Measurements from ENCODE around the gene S100A2. TPM values are rescaled to one million over a fixed set of nuclear protein-coding genes. Genes with fewer than 3 reads are reported as not detected.

S100A2 gene
- total RNA-seq, 1 experiment from 2014 or later = 147 TPM

- peaks cover 23% of the 10 kb centered on the region for H3K36me3 ChIP-seq (ENCODE audit: low read depth)
- H3K4me1 ChIP-seq (replicated peaks; ENCODE audit: insufficient read depth) = peaks cover 52% of the 10 kb centered on the region
- no peaks in the 10 kb centered on the region for H3K9me2 ChIP-seq (ENCODE audit: insufficient read depth)
- no peaks in the 10 kb centered on the region for H3K9me3 ChIP-seq (ENCODE audit: insufficient read depth, low read depth)
- H3K4me3 ChIP-seq = peak overlapping the region; percentile 56
- intact Hi-C loops (cut with micrococcal nuclease; ENCODE audit: unreplicated experiment) = loop anchor here (1.0 kb wide), 7 partner anchors 18 to 93 kb away; partner anchors contain the start of genes CHTOP and S100A13
- ChIA-PET POLR2A (ENCODE audit: unreplicated experiment) (interaction anchor here (0.6 to 1.6 kb wide), 4 partner anchors 19 to 1818 kb away, joined by 3 to 12 read pairs (median 6); partner anchors contain the start of genes CHTOP, S100A13 and TDRKH), CTCF (no interaction called here)
- BruUV-seq (replicated peaks) = no TSS peak
- peak overlapping the region; percentile 96 for H3K27ac ChIP-seq
- DNase-seq = peak; percentile 94 to 98
- H3K4me2 ChIP-seq = peak overlapping the region; percentile 84
- H3K27me3 ChIP-seq (ENCODE audit: insufficient read depth, low read depth) = no peaks in the 10 kb centered on the region
- H3F3A ChIP-seq (ENCODE audit: insufficient read depth, low read depth) = peaks cover 72% of the 10 kb centered on the region
- TF ChIP-seq, protein P1, sequence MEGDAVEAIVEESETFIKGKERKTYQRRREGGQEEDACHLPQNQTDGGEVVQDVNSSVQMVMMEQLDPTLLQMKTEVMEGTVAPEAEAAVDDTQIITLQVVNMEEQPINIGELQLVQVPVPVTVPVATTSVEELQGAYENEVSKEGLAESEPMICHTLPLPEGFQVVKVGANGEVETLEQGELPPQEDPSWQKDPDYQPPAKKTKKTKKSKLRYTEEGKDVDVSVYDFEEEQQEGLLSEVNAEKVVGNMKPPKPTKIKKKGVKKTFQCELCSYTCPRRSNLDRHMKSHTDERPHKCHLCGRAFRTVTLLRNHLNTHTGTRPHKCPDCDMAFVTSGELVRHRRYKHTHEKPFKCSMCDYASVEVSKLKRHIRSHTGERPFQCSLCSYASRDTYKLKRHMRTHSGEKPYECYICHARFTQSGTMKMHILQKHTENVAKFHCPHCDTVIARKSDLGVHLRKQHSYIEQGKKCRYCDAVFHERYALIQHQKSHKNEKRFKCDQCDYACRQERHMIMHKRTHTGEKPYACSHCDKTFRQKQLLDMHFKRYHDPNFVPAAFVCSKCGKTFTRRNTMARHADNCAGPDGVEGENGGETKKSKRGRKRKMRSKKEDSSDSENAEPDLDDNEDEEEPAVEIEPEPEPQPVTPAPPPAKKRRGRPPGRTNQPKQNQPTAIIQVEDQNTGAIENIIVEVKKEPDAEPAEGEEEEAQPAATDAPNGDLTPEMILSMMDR (conservative IDR thresholded peaks at IDR 0.05) = no peak; the same call in 1 of the 2 replicates
- TF ChIP-seq EZH2 (IDR thresholded peaks at IDR 0.05; ENCODE audit: low read depth) = no peak
- H4K20me1 ChIP-seq (ENCODE audit: insufficient read depth) = no peaks in the 10 kb centered on the region
- H2AFZ ChIP-seq = peak overlapping the region; percentile 25; the same call in 1 of the 2 replicates
- H3K79me2 ChIP-seq (ENCODE audit: low read depth) = peaks cover 50% of the 10 kb centered on the region
Observed at GRCh38 chr1:153608742-153609584, 43.3 kb upstream of the S100A2 start.

- H3K4me3 ChIP-seq = peak overlapping the region; percentile 56
- H2AFZ ChIP-seq = no peak overlapping the region
- no peak for TF ChIP-seq EZH2 (IDR thresholded peaks at IDR 0.05; ENCODE audit: low read depth)
- TF ChIP-seq, protein P1 (conservative IDR thresholded peaks at IDR 0.05) = peak; percentile 22; the same call in 1 of the 2 replicates
- H3K27me3 ChIP-seq (ENCODE audit: insufficient read depth, low read depth) = no peaks in the 10 kb centered on the region
- TSS peak; percentile 11 for BruUV-seq (replicated peaks)
- H3K9me3 ChIP-seq (ENCODE audit: insufficient read depth, low read depth) = no peaks in the 10 kb centered on the region
- peaks cover 23% of the 10 kb centered on the region for H3K36me3 ChIP-seq (ENCODE audit: low read depth)
- H3K4me1 ChIP-seq (replicated peaks; ENCODE audit: insufficient read depth) = peaks cover 44% of the 10 kb centered on the region
- ChIA-PET CTCF (interaction anchor here (1.0 to 1.3 kb wide), 2 partner anchors 26 to 35 kb away, joined by 3 to 4 read pairs; partner anchors contain the start of gene CHTOP), POLR2A (ENCODE audit: unreplicated experiment) (interaction anchor here (0.6 to 1.1 kb wide), 4 partner anchors 26 to 1818 kb away, joined by 6 to 12 read pairs (median 7); partner anchors contain the start of genes CHTOP and TDRKH)
- DNase-seq = peak; percentile 94 to 96
- intact Hi-C loops (cut with micrococcal nuclease; ENCODE audit: unreplicated experiment) = loop anchor here (1.0 kb wide), 6 partner anchors 19 to 75 kb away; partner anchors contain the start of genes CHTOP and S100A13
- peak overlapping the region; percentile 96 for H3K27ac ChIP-seq
- H4K20me1 ChIP-seq (ENCODE audit: insufficient read depth) = no peaks in the 10 kb centered on the region
- H3F3A ChIP-seq (ENCODE audit: insufficient read depth, low read depth) = peaks cover 68% of the 10 kb centered on the region
- peak overlapping the region; percentile 84 for H3K4me2 ChIP-seq
- H3K79me2 ChIP-seq (ENCODE audit: low read depth) = peaks cover 48% of the 10 kb centered on the region
- H3K9me2 ChIP-seq (ENCODE audit: insufficient read depth) = no peaks in the 10 kb centered on the region
Observed at GRCh38 chr1:153608089-153608682, 42.5 kb upstream of the S100A2 start.

DNA sequence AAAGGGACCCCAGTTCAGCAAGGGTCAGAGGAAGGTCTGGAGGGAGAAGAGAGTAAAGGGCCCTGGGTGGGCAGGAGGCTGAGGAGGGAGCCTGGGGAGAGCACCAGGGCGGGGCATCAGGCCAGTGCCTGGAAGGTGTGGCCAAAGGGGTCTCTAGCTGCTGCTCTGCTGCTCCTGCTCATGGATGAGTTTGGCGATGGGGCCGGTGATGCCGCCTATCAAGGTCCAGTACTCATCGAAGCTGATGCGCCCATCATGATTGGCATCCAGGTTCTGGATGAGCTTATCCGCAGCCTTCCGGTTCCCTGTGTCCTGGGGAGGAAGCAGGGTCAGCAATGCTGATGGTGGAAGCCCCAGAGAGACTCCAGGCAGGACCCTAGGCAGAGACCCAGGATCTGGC, 41.7 kb upstream of the S100A2 start:
- Histone ChIP-seq H3K9me3 (ENCODE audit: insufficient read depth, low read depth) (no peaks in the 10 kb centered on the region), H3F3A (ENCODE audit: insufficient read depth, low read depth) (peaks cover 70% of the 10 kb centered on the region), H3K27me3 (ENCODE audit: insufficient read depth, low read depth) (no peaks in the 10 kb centered on the region), H3K9me2 (ENCODE audit: insufficient read depth) (no peaks in the 10 kb centered on the region), H3K36me3 (ENCODE audit: low read depth) (peaks cover 23% of the 10 kb centered on the region), H4K20me1 (ENCODE audit: insufficient read depth) (no peaks in the 10 kb centered on the region), H3K4me2 (peak overlapping the region; percentile 84), H3K79me2 (ENCODE audit: low read depth) (peaks cover 43% of the 10 kb centered on the region), H3K4me1 (replicated peaks; ENCODE audit: insufficient read depth) (peaks cover 45% of the 10 kb centered on the region), H2AFZ (no peak overlapping the region), H3K4me3 (peak overlapping the region; percentile 56; the same call in 1 of the 2 replicates), H3K27ac (peak overlapping the region; percentile 96)
- ChIA-PET CTCF (interaction anchor here (0.7 to 1.3 kb wide), 3 partner anchors 27 to 97 kb away, joined by 3 to 4 read pairs (median 3); partner anchors contain the start of gene CHTOP), POLR2A (ENCODE audit: unreplicated experiment) (interaction anchor here (0.6 kb wide), 1 partner anchor 28 kb away, joined by 7 read pairs; no protein-coding TSS in a partner anchor)
- intact Hi-C loops (cut with micrococcal nuclease; ENCODE audit: unreplicated experiment) = no loop called here
- BruUV-seq (replicated peaks) = no TSS peak
- TF ChIP-seq, protein P1 (conservative IDR thresholded peaks at IDR 0.05) = no peak
- no peak for TF ChIP-seq EZH2 (IDR thresholded peaks at IDR 0.05; ENCODE audit: low read depth)
- no peak for DNase-seq

Data from PC-9 (cell line).